ENCODE measurements around the gene NAPEPLD. TPM values are rescaled to one million over a fixed set of nuclear protein-coding genes. Genes with fewer than 3 reads are reported as not detected.
"Not testable (repeated sequence)": the region's sequence is repeated elsewhere in the genome, so short reads cannot be mapped to it uniquely, and the experiment has no call there.

Gene NAPEPLD
- total and polyA plus RNA-seq, 5 donors from 2014 or later: 6.4 to 11.2 (median 8.7) TPM

DNA sequence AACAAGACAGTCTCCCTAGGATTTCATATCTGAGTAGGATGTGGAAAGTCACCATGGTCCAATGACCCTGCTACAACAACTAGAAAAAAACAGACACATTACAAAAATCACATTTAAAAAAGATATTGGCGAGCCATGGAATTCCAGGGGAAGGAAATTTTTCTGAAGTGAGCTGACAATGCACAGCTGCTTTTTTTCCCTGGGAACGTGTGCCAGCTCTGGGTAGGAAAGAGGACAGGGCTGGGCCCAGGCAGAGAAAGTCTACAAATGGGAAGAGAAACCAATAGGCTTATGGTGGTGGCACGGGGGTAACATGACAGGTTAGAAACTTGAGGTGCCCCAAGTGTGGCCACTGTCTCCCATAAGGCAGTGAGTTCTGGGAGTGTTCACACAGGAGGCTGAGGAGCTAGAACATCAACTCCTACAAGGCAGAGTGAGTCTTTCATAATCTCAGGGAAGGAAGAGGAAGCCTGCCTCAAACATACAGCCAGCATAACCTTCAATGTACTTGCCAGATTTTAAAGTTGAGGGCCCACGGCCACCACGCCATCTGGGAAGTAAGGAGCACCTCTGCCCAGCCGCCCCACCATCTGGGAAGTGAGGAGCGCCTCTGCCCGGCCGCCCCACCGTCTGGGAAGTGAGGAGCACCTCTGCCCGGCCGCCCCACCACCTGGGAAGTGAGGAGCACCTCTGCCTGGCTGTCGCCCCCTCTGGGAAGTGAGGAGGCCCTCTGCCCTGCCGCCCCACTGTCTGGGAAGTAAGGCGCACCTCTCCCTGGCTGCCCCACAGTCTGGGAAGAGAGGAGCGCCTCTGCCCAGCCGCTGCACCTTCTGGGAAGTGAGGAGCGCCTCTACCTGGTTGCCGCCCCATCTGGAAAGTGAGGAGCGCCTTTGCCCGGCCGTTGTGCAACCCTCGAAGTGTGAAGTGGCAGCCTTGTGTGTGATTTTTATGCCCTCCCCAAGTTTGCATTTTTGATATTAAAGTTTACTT is 80.2 kb downstream of the NAPEPLD start:
- peaks cover 0 to 1% (median 0%) of the 10 kb centered on the region in 7 donors for H3K9me3 Mint-ChIP-seq
- no peak overlapping the region for H3K4me3 Mint-ChIP-seq
- peaks cover 0 to under 1% (median under 1%) of the 10 kb centered on the region in 4 donors for H3K4me1 Mint-ChIP-seq
- DNase-seq (no peak), ATAC-seq (ENCODE audit: low read depth in 2 of 2) (no peak)
- no peak overlapping the region for H3K27ac ChIP-seq (ENCODE audit: insufficient read depth, low read length, poor library complexity, severe bottlenecking)
- H3K4me3 ChIP-seq (ENCODE audit: low read depth, low read length): no peak overlapping the region
- no peaks in the 10 kb centered on the region for H3K36me3 ChIP-seq (ENCODE audit: control insufficient read depth, insufficient read depth, low read length)
- H3K4me1 ChIP-seq (ENCODE audit: control insufficient read depth, insufficient read depth, low read length, poor library complexity, severe bottlenecking): no peaks in the 10 kb centered on the region
- no peak overlapping the region for H3K27ac Mint-ChIP-seq
- H3K9me3 ChIP-seq (ENCODE audit: control insufficient read depth in 2 of 2, low read length in 2 of 2): no peaks in the 10 kb centered on the region
- peaks cover 5% of the 10 kb centered on the region for H3K27me3 Mint-ChIP-seq
- no peaks in the 10 kb centered on the region for H3K27me3 ChIP-seq (ENCODE audit: control insufficient read depth, insufficient read depth, low read length)
- no peaks in the 10 kb centered on the region for H3K36me3 Mint-ChIP-seq

DNA sequence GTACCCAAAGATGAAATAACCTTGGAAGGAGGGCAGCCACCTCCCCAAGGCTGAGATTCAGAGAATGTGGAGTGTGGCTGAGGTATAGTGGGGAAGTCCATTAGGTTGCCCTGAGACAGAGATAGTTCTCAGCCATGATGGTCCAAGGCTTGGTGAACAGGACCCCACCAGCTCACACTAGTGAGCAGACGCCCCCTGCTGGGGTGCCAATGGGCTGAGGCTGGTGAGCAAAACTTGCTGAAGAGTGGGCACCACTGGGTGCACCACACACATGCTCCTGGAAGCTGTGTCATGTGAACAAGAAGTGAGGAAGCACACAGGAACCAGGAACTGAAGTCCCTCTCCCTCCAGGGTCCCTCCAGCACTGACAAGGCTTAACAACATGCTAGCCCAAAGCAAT is 83.2 kb downstream of the NAPEPLD start:
- H3K4me1 ChIP-seq (ENCODE audit: control insufficient read depth, insufficient read depth, low read length, poor library complexity, severe bottlenecking): no peaks in the 10 kb centered on the region
- peaks cover 16% of the 10 kb centered on the region for H3K27me3 Mint-ChIP-seq
- no peak overlapping the region for H3K4me3 Mint-ChIP-seq

DNA sequence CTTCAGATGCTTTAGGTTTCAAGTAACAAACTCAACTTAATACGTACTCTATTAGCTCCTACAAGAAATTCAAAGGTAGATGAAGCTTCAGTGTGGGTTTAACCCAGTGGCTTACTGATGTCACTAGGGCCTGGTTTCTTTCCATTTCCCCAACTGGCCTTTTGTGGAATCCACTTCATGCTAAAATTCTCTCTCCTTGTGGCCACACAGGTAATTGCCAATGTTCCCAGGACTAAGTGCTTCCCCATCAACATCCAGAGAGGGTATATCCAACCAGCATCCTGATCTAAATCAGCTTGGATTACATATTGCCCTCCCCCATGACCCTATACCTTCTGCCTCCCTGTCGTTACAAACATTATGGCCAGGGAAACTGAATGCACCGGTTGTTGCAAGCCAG is 85.0 kb downstream of the NAPEPLD start:
- DNase-seq (no peak), ATAC-seq (ENCODE audit: low read depth in 2 of 2) (no peak)
- Mint-ChIP-seq H3K27me3 (peaks cover 16% of the 10 kb centered on the region), H3K27ac (no peak overlapping the region), H3K9me3 (no peaks in the 10 kb centered on the region), H3K4me1 (no peaks in the 10 kb centered on the region), H3K36me3 (no peaks in the 10 kb centered on the region), H3K4me3 (no peak overlapping the region)
- no peaks in the 10 kb centered on the region for H3K27me3 ChIP-seq (ENCODE audit: control insufficient read depth, insufficient read depth, low read length)
- no peak overlapping the region for H3K27ac ChIP-seq (ENCODE audit: insufficient read depth, low read length, poor library complexity, severe bottlenecking)
- no peaks in the 10 kb centered on the region for H3K4me1 ChIP-seq (ENCODE audit: control insufficient read depth, insufficient read depth, low read length, poor library complexity, severe bottlenecking)
- H3K36me3 ChIP-seq (ENCODE audit: control insufficient read depth, insufficient read depth, low read length): no peaks in the 10 kb centered on the region
- H3K4me3 ChIP-seq (ENCODE audit: low read depth, low read length): no peak overlapping the region
- H3K9me3 ChIP-seq (ENCODE audit: control insufficient read depth in 2 of 2, low read length in 2 of 2): no peaks in the 10 kb centered on the region

More for the DNA sequence above, 83.2 kb downstream of the NAPEPLD start:
- H3K4me3 ChIP-seq (ENCODE audit: low read depth, low read length): no peak overlapping the region
- no peak overlapping the region for H3K27ac ChIP-seq (ENCODE audit: insufficient read depth, low read length, poor library complexity, severe bottlenecking)
- DNase-seq (peak; percentile 12 to 45 (median 18)), ATAC-seq (ENCODE audit: low read depth in 2 of 2) (peak; percentile 46 to 57)
- H3K36me3 Mint-ChIP-seq: no peaks in the 10 kb centered on the region
- H3K4me1 Mint-ChIP-seq: no peaks in the 10 kb centered on the region
- H3K9me3 Mint-ChIP-seq: no peaks in the 10 kb centered on the region
- no peak overlapping the region for H3K27ac Mint-ChIP-seq
- no peaks in the 10 kb centered on the region for H3K9me3 ChIP-seq (ENCODE audit: control insufficient read depth in 2 of 2, low read length in 2 of 2)
- H3K27me3 ChIP-seq (ENCODE audit: control insufficient read depth, insufficient read depth, low read length): no peaks in the 10 kb centered on the region
- H3K36me3 ChIP-seq (ENCODE audit: control insufficient read depth, insufficient read depth, low read length): no peaks in the 10 kb centered on the region

GRCh38 chr7:103059471-103059870 is 89.4 kb downstream of the NAPEPLD start:
- H3K9me3 Mint-ChIP-seq: no peaks in the 10 kb centered on the region
- Histone ChIP-seq H3K27ac (ENCODE audit: insufficient read depth, low read length, poor library complexity, severe bottlenecking) (no peak overlapping the region), H3K27me3 (ENCODE audit: control insufficient read depth, insufficient read depth, low read length) (no peaks in the 10 kb centered on the region), H3K36me3 (ENCODE audit: control insufficient read depth, insufficient read depth, low read length) (no peaks in the 10 kb centered on the region), H3K4me3 (ENCODE audit: low read depth, low read length) (no peak overlapping the region), H3K9me3 (ENCODE audit: control insufficient read depth in 2 of 2, low read length in 2 of 2) (no peaks in the 10 kb centered on the region), H3K4me1 (ENCODE audit: control insufficient read depth, insufficient read depth, low read length, poor library complexity, severe bottlenecking) (no peaks in the 10 kb centered on the region)
- no peaks in the 10 kb centered on the region for H3K4me1 Mint-ChIP-seq
- no peaks in the 10 kb centered on the region for H3K36me3 Mint-ChIP-seq
- no peak overlapping the region for H3K27ac Mint-ChIP-seq
- no peak for ATAC-seq (ENCODE audit: low read depth in 2 of 2)
- DNase-seq: no peak
- H3K4me3 Mint-ChIP-seq: no peak overlapping the region
- H3K27me3 Mint-ChIP-seq: peaks cover 17% of the 10 kb centered on the region

- Histone ChIP-seq H3K4me3 (ENCODE audit: low read depth, low read length) (no peak overlapping the region), H3K4me1 (ENCODE audit: control insufficient read depth, insufficient read depth, low read length, poor library complexity, severe bottlenecking) (no peaks in the 10 kb centered on the region), H3K27me3 (ENCODE audit: control insufficient read depth, insufficient read depth, low read length) (no peaks in the 10 kb centered on the region), H3K27ac (ENCODE audit: insufficient read depth, low read length, poor library complexity, severe bottlenecking) (no peak overlapping the region), H3K36me3 (ENCODE audit: control insufficient read depth, insufficient read depth, low read length) (no peaks in the 10 kb centered on the region), H3K9me3 (ENCODE audit: control insufficient read depth in 2 of 2, low read length in 2 of 2) (no peaks in the 10 kb centered on the region)
- no peaks in the 10 kb centered on the region for H3K9me3 Mint-ChIP-seq
- ATAC-seq (ENCODE audit: low read depth in 2 of 2): no peak
- no peak for DNase-seq
- peak overlapping the region in 1 of 3 donors; percentile 14 for H3K27ac Mint-ChIP-seq
- no peaks in the 10 kb centered on the region for H3K36me3 Mint-ChIP-seq
- no peaks in the 10 kb centered on the region for H3K4me1 Mint-ChIP-seq
- peaks cover 11% of the 10 kb centered on the region for H3K27me3 Mint-ChIP-seq
- H3K4me3 Mint-ChIP-seq: no peak overlapping the region
Measured at GRCh38 chr7:103058122-103058521, 90.8 kb downstream of the NAPEPLD start.

- not testable (repeated sequence) for H3K27ac ChIP-seq (ENCODE audit: insufficient read depth, low read length, poor library complexity, severe bottlenecking); H3K27ac Mint-ChIP-seq; H3K36me3 ChIP-seq (ENCODE audit: control insufficient read depth, insufficient read depth, low read length); H3K36me3 Mint-ChIP-seq; H3K9me3 Mint-ChIP-seq; H3K4me3 ChIP-seq (ENCODE audit: low read depth, low read length); H3K27me3 ChIP-seq (ENCODE audit: control insufficient read depth, insufficient read depth, low read length); ATAC-seq (ENCODE audit: low read depth in 2 of 2); H3K4me1 Mint-ChIP-seq; H3K9me3 ChIP-seq (ENCODE audit: control insufficient read depth in 2 of 2, low read length in 2 of 2); H3K4me1 ChIP-seq (ENCODE audit: control insufficient read depth, insufficient read depth, low read length, poor library complexity, severe bottlenecking); H3K4me3 Mint-ChIP-seq; H3K27me3 Mint-ChIP-seq; DNase-seq
Measured at GRCh38 chr7:103056006-103056405, 92.9 kb downstream of the NAPEPLD start.

GRCh38 chr7:103051519-103051918 is 97.4 kb downstream of the NAPEPLD start:
- ATAC-seq (ENCODE audit: low read depth in 2 of 2): no peak
- no peaks in the 10 kb centered on the region for H3K36me3 Mint-ChIP-seq

More at GRCh38 chr7:103051519-103051918, 97.4 kb downstream of the NAPEPLD start:
- Histone ChIP-seq H3K36me3 (ENCODE audit: control insufficient read depth, insufficient read depth, low read length) (no peaks in the 10 kb centered on the region), H3K4me1 (ENCODE audit: control insufficient read depth, insufficient read depth, low read length, poor library complexity, severe bottlenecking) (no peaks in the 10 kb centered on the region), H3K27me3 (ENCODE audit: control insufficient read depth, insufficient read depth, low read length) (no peaks in the 10 kb centered on the region), H3K4me3 (ENCODE audit: low read depth, low read length) (no peak overlapping the region), H3K27ac (ENCODE audit: insufficient read depth, low read length, poor library complexity, severe bottlenecking) (no peak overlapping the region), H3K9me3 (ENCODE audit: control insufficient read depth in 2 of 2, low read length in 2 of 2) (no peaks in the 10 kb centered on the region)
- Mint-ChIP-seq H3K4me3 (no peak overlapping the region), H3K27me3 (peaks cover 5% of the 10 kb centered on the region), H3K4me1 (no peaks in the 10 kb centered on the region), H3K27ac (peak overlapping the region in 2 of 3 donors; percentile 25 to 33), H3K9me3 (peaks cover 0 to 7% (median 2%) of the 10 kb centered on the region in 7 donors)
- DNase-seq: no peak
